ENCODE data around the gene SNX18.

The SNX18 gene

DNA sequence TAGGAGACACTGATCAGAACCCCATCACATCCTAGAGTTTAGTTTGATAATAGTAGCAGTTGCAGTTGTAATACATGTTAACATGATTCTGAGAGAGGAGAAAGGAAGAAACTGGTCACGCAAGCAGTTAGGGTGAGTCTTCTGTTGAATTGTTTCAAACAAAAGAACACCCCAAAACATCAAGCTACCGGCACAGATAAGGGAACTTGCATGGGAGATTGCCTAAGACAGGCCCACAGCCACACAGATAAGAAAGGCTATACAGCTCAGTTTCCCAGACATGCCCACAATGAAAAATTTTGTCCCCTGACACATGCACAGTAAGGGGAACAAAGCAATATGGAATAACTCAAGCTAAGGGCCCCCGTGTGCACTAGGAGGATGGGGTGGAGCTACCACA lies 46.2 kb upstream of the SNX18 start:
- TF ChIP-seq TCF12 (IDR thresholded peaks at IDR 0.05; ENCODE audit: low read depth), result no peak
- TF ChIP-seq, protein P1, sequence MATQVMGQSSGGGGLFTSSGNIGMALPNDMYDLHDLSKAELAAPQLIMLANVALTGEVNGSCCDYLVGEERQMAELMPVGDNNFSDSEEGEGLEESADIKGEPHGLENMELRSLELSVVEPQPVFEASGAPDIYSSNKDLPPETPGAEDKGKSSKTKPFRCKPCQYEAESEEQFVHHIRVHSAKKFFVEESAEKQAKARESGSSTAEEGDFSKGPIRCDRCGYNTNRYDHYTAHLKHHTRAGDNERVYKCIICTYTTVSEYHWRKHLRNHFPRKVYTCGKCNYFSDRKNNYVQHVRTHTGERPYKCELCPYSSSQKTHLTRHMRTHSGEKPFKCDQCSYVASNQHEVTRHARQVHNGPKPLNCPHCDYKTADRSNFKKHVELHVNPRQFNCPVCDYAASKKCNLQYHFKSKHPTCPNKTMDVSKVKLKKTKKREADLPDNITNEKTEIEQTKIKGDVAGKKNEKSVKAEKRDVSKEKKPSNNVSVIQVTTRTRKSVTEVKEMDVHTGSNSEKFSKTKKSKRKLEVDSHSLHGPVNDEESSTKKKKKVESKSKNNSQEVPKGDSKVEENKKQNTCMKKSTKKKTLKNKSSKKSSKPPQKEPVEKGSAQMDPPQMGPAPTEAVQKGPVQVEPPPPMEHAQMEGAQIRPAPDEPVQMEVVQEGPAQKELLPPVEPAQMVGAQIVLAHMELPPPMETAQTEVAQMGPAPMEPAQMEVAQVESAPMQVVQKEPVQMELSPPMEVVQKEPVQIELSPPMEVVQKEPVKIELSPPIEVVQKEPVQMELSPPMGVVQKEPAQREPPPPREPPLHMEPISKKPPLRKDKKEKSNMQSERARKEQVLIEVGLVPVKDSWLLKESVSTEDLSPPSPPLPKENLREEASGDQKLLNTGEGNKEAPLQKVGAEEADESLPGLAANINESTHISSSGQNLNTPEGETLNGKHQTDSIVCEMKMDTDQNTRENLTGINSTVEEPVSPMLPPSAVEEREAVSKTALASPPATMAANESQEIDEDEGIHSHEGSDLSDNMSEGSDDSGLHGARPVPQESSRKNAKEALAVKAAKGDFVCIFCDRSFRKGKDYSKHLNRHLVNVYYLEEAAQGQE (IDR thresholded peaks at IDR 0.05; ENCODE audit: low read depth), result no peak
- TF ChIP-seq RAD21 (IDR thresholded peaks at IDR 0.05; ENCODE audit: low read depth), result no peak
- TF ChIP-seq, protein P2, sequence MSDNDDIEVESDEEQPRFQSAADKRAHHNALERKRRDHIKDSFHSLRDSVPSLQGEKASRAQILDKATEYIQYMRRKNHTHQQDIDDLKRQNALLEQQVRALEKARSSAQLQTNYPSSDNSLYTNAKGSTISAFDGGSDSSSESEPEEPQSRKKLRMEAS (IDR thresholded peaks at IDR 0.05), result no peak
- no peak for TF ChIP-seq TAF1 (IDR thresholded peaks at IDR 0.05; ENCODE audit: low read depth)
- TF ChIP-seq YY1 (IDR thresholded peaks at IDR 0.05; ENCODE audit: low read depth), result no peak
- no peak for TF ChIP-seq CEBPB (IDR thresholded peaks at IDR 0.05)
- TF ChIP-seq ZBTB7A (IDR thresholded peaks at IDR 0.05; ENCODE audit: low read depth), result no peak
- no peak for TF ChIP-seq FOXM1 (IDR thresholded peaks at IDR 0.05; ENCODE audit: borderline replicate concordance, low read depth)
- TF ChIP-seq EGR1 (IDR thresholded peaks at IDR 0.05), result no peak
- TF ChIP-seq NFIC (IDR thresholded peaks at IDR 0.05), result no peak
- TF ChIP-seq EP300 (IDR thresholded peaks at IDR 0.05; ENCODE audit: borderline replicate concordance), result no peak
- TF ChIP-seq CREB1 (IDR thresholded peaks at IDR 0.05; ENCODE audit: low read depth), result no peak
- TF ChIP-seq, protein P3, sequence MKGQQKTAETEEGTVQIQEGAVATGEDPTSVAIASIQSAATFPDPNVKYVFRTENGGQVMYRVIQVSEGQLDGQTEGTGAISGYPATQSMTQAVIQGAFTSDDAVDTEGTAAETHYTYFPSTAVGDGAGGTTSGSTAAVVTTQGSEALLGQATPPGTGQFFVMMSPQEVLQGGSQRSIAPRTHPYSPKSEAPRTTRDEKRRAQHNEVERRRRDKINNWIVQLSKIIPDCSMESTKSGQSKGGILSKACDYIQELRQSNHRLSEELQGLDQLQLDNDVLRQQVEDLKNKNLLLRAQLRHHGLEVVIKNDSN (IDR thresholded peaks at IDR 0.05), result no peak
- TF ChIP-seq TEAD4 (IDR thresholded peaks at IDR 0.05), result no peak

DNA sequence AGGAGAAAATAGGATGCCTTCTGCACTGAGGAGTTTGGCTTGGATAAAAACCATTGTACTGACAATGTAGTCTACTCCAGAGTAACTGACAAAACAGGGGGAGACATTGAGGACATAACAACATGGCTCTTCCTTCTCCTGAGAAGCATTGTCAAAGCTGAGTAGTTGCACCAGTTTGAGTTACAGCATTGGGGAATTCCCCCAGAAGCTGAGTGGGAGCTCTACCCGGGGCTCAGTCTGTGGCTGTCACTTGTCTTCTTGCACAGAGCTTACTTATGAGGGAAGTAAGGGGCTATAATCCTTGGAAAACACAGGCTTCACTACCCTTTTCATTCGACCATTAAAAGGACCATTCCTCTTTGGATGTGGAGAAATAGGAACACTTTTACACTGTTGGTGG lies 40.9 kb upstream of the SNX18 start:
- TF ChIP-seq CEBPB (IDR thresholded peaks at IDR 0.05) (no peak), RAD21 (IDR thresholded peaks at IDR 0.05; ENCODE audit: low read depth) (no peak), NFIC (IDR thresholded peaks at IDR 0.05) (no peak), YY1 (IDR thresholded peaks at IDR 0.05; ENCODE audit: low read depth) (no peak), FOXM1 (IDR thresholded peaks at IDR 0.05; ENCODE audit: borderline replicate concordance, low read depth) (no peak)
- TF ChIP-seq, protein P3 (IDR thresholded peaks at IDR 0.05), result no peak

DNA sequence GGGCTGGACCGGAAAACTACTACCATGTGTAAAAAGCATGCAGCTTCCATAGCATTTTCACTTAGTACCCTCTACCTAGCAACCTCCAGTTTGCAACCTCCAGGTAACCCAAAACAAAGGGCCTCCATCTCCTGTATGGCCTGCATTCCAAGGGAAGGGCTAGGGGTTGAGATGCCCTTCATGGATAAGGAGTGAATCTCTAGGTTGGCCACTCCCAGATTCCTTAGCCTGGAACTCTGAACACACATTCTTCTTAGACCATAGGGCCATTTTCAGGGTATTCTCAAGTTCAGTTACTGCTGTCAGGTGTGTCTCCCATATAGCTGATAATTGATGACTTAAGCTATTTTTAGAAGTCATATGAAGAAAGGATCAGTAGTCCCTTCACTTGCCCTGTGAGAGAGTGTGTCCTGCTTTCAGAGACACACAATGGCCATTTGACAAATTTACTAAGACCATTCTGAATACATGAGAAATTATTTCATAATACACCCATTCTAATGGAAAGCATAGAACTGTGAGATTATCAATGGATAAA lies 39.5 kb upstream of the SNX18 start:
- TF ChIP-seq FOXM1 (IDR thresholded peaks at IDR 0.05; ENCODE audit: borderline replicate concordance, low read depth) (no peak), RAD21 (IDR thresholded peaks at IDR 0.05; ENCODE audit: low read depth) (no peak)

DNA sequence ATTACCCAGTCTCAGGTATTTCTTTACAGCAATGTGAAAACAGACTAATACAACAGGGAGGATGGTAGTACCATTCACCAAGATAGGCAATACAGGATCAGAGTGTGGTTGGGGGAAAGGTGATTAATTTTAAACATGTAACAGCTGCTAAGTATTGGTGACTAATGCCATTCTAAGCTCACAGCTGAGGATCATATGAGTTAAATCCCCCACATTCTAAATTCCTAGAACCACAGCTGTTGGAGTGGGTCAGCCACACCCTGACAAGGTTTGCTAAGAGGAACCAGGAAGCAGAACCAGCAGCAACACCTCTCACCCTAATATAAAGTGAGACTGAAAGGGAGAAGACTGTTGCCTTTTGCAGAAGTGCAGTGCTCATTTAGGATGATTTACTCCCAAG lies 37.3 kb upstream of the SNX18 start:
- TF ChIP-seq, protein P1 (IDR thresholded peaks at IDR 0.05; ENCODE audit: low read depth), result no peak
- TF ChIP-seq ZBTB7A (IDR thresholded peaks at IDR 0.05; ENCODE audit: low read depth) (no peak), NFIC (IDR thresholded peaks at IDR 0.05) (no peak), EP300 (IDR thresholded peaks at IDR 0.05; ENCODE audit: borderline replicate concordance) (no peak), RAD21 (IDR thresholded peaks at IDR 0.05; ENCODE audit: low read depth) (no peak), CEBPB (IDR thresholded peaks at IDR 0.05) (no peak), YY1 (IDR thresholded peaks at IDR 0.05; ENCODE audit: low read depth) (no peak), EGR1 (IDR thresholded peaks at IDR 0.05) (no peak), TEAD4 (IDR thresholded peaks at IDR 0.05) (no peak), TCF12 (IDR thresholded peaks at IDR 0.05; ENCODE audit: low read depth) (no peak), TAF1 (IDR thresholded peaks at IDR 0.05; ENCODE audit: low read depth) (no peak), CREB1 (IDR thresholded peaks at IDR 0.05; ENCODE audit: low read depth) (no peak), FOXM1 (IDR thresholded peaks at IDR 0.05; ENCODE audit: borderline replicate concordance, low read depth) (no peak)
- TF ChIP-seq, protein P3 (IDR thresholded peaks at IDR 0.05), result no peak
- TF ChIP-seq, protein P2 (IDR thresholded peaks at IDR 0.05), result no peak

DNA sequence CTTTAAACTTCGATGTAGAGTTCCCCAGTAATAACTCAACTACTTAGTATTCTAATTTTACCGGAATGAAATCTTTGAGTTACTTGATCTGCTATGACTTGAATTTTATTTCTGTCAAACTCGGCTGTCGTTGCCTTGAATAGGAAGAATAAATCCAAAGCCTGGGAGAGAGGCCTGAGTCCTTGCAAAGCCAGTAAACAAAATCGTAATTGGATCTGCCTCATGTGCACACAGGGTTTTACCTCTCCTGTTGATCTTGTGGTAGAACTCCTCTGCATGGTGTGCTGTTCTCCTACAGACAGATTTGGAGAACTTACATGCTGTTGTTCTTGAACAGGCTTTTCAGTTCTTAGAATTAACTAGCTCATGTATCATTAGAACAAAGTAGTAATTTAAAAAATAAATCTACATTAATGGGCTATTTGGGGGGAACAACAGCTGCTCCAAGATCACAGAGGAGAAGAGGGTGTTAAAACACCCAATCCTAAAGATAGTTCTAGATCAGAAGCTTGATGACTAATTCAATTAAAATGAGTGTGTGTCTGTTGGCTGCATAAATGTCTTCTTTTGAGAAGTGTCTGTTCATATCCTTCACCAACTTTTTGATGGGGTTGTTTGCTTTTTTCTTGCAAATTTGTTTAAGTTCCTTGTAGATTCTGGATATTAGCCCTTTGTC lies 33.2 kb upstream of the SNX18 start:
- TF ChIP-seq NFIC (IDR thresholded peaks at IDR 0.05), result no peak
- TF ChIP-seq TAF1 (IDR thresholded peaks at IDR 0.05; ENCODE audit: low read depth), result no peak
- no peak for TF ChIP-seq TEAD4 (IDR thresholded peaks at IDR 0.05)
- TF ChIP-seq EP300 (IDR thresholded peaks at IDR 0.05; ENCODE audit: borderline replicate concordance), result no peak
- TF ChIP-seq CEBPB (IDR thresholded peaks at IDR 0.05), result no peak

Measured in Ishikawa (cell line).